Measurements from ENCODE around the gene HSD17B12.

HSD17B12 gene

GRCh38 chr11:43746670-43747069 is 66.1 kb downstream of the HSD17B12 start:
- Histone ChIP-seq H3K4me2 (ENCODE audit: insufficient read depth, low read length) (no peak overlapping the region), H3K4me1 (ENCODE audit: insufficient read depth, low read length) (no peaks in the 10 kb centered on the region), H3K36me3 (ENCODE audit: insufficient read depth, low read length) (peaks cover 20% of the 10 kb centered on the region; the same call in 1 of the 2 replicates), H3K9me3 (ENCODE audit: insufficient read depth, low read length, severe bottlenecking) (no peaks in the 10 kb centered on the region), H3K9ac (ENCODE audit: low read depth, low read length) (no peak overlapping the region), H4K20me1 (ENCODE audit: insufficient read depth, low read length) (peaks cover 11% of the 10 kb centered on the region; the same call in 1 of the 2 replicates), H3K79me2 (ENCODE audit: insufficient read depth, low read length) (peaks cover 66% of the 10 kb centered on the region), H3K27me3 (ENCODE audit: insufficient read depth, low read length, poor library complexity) (no peaks in the 10 kb centered on the region), H3K4me3 (ENCODE audit: low read depth in 1 of 2, low read length in 2 of 2) (no peak overlapping the region), H3K27ac (ENCODE audit: low read length) (no peak overlapping the region), H2AFZ (ENCODE audit: low read depth, low read length) (no peak overlapping the region)
- DNase-seq (no peak), ATAC-seq (ENCODE audit: insufficient read depth, low read depth) (no peak)
- TF ChIP-seq, protein P1, sequence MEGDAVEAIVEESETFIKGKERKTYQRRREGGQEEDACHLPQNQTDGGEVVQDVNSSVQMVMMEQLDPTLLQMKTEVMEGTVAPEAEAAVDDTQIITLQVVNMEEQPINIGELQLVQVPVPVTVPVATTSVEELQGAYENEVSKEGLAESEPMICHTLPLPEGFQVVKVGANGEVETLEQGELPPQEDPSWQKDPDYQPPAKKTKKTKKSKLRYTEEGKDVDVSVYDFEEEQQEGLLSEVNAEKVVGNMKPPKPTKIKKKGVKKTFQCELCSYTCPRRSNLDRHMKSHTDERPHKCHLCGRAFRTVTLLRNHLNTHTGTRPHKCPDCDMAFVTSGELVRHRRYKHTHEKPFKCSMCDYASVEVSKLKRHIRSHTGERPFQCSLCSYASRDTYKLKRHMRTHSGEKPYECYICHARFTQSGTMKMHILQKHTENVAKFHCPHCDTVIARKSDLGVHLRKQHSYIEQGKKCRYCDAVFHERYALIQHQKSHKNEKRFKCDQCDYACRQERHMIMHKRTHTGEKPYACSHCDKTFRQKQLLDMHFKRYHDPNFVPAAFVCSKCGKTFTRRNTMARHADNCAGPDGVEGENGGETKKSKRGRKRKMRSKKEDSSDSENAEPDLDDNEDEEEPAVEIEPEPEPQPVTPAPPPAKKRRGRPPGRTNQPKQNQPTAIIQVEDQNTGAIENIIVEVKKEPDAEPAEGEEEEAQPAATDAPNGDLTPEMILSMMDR (IDR thresholded peaks at IDR 0.05; ENCODE audit: borderline replicate concordance, extremely low read depth, low read length, poor library complexity, severe bottlenecking): no peak
- no peak for TF ChIP-seq EZH2 (IDR thresholded peaks at IDR 0.05; ENCODE audit: borderline replicate concordance, low read depth, low read length, severe bottlenecking)

DNA sequence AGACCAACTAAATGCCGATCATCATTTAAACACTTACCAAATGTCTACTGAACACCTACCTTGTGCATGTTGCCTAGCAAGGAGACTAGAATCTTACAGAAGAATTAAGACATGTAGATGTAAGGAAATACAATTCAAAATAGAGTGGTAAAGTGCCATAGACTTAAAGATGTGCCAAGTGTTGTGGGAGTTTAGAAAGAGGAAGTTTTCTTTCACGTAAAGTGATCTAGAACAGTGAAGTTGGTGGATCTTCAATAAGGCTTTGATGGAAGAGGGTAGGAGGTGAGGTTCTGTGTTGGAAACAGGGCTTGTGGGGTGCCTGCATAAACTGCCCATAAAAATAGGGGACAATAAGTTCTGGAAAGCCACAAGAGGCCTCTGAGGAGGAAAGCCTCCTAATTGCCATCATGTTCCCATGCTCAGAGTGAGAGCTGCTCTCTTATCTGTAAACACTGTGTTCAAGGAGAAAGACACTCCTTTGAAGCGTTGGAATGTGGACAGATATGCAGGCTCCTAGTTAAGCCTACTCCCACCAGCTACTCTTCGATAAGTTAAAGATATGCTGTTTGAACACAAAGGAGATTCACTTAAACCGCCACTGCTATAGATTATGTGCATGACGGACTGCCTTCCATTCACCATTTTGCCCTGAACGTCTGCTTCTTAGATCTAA is 66.7 kb downstream of the HSD17B12 start:
- H3K9me3 ChIP-seq (ENCODE audit: insufficient read depth, low read length, severe bottlenecking): no peaks in the 10 kb centered on the region
- peaks cover 21% of the 10 kb centered on the region; the same call in 1 of the 2 replicates for H3K36me3 ChIP-seq (ENCODE audit: insufficient read depth, low read length)
- no peaks in the 10 kb centered on the region for H3K27me3 ChIP-seq (ENCODE audit: insufficient read depth, low read length, poor library complexity)
- H3K9ac ChIP-seq (ENCODE audit: low read depth, low read length): no peak overlapping the region
- no peak for TF ChIP-seq EZH2 (IDR thresholded peaks at IDR 0.05; ENCODE audit: borderline replicate concordance, low read depth, low read length, severe bottlenecking)
- TF ChIP-seq, protein P1 (IDR thresholded peaks at IDR 0.05; ENCODE audit: borderline replicate concordance, extremely low read depth, low read length, poor library complexity, severe bottlenecking): no peak
- no peaks in the 10 kb centered on the region for H3K4me1 ChIP-seq (ENCODE audit: insufficient read depth, low read length)
- ATAC-seq (ENCODE audit: insufficient read depth, low read depth) (no peak), DNase-seq (no peak)
- no peak overlapping the region for H2AFZ ChIP-seq (ENCODE audit: low read depth, low read length)
- H3K4me3 ChIP-seq (ENCODE audit: low read depth in 1 of 2, low read length in 2 of 2): no peak overlapping the region
- no peak overlapping the region for H3K27ac ChIP-seq (ENCODE audit: low read length)
- no peak overlapping the region for H3K4me2 ChIP-seq (ENCODE audit: insufficient read depth, low read length)
- peaks cover 11% of the 10 kb centered on the region; the same call in 1 of the 2 replicates for H4K20me1 ChIP-seq (ENCODE audit: insufficient read depth, low read length)
- H3K79me2 ChIP-seq (ENCODE audit: insufficient read depth, low read length): peaks cover 63% of the 10 kb centered on the region

DNA sequence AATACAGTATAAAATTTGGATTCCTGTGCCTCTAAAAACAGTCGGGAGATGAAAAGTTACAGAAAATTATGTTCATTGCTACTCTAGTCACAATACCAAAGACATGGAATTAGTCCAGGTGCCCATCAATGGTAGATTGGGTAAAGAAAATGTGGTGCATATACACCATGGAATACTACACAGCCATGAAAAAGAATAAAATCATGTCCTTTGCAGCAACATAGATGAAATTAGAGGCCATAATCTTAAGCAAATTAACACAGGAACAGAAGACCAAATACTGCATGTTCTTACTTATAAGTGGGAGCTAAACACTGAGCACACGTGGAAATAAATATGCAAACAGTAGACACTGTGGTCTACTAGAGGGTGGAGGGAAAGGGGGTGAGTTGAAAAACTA is 67.6 kb downstream of the HSD17B12 start:
- Histone ChIP-seq H3K9me3 (ENCODE audit: insufficient read depth, low read length, severe bottlenecking) (no peaks in the 10 kb centered on the region), H3K36me3 (ENCODE audit: insufficient read depth, low read length) (peaks cover 18% of the 10 kb centered on the region; the same call in 1 of the 2 replicates), H3K27me3 (ENCODE audit: insufficient read depth, low read length, poor library complexity) (no peaks in the 10 kb centered on the region), H2AFZ (ENCODE audit: low read depth, low read length) (no peak overlapping the region), H4K20me1 (ENCODE audit: insufficient read depth, low read length) (peaks cover 11% of the 10 kb centered on the region; the same call in 1 of the 2 replicates), H3K79me2 (ENCODE audit: insufficient read depth, low read length) (peaks cover 55% of the 10 kb centered on the region), H3K4me1 (ENCODE audit: insufficient read depth, low read length) (no peaks in the 10 kb centered on the region), H3K9ac (ENCODE audit: low read depth, low read length) (no peak overlapping the region), H3K4me3 (ENCODE audit: low read depth in 1 of 2, low read length in 2 of 2) (no peak overlapping the region), H3K4me2 (ENCODE audit: insufficient read depth, low read length) (no peak overlapping the region), H3K27ac (ENCODE audit: low read length) (no peak overlapping the region)
- ATAC-seq (ENCODE audit: insufficient read depth, low read depth) (no peak), DNase-seq (no peak)
- TF ChIP-seq, protein P1 (IDR thresholded peaks at IDR 0.05; ENCODE audit: borderline replicate concordance, extremely low read depth, low read length, poor library complexity, severe bottlenecking): no peak
- TF ChIP-seq EZH2 (IDR thresholded peaks at IDR 0.05; ENCODE audit: borderline replicate concordance, low read depth, low read length, severe bottlenecking): no peak

All from DND-41 (cell line).